Astrocyte (in vitro differentiated cells and primary cell): Measurements from ENCODE around the gene ARL6IP4. TPM values are rescaled to one million over a fixed set of nuclear protein-coding genes. Genes with fewer than 3 reads are reported as not detected.
A peak's percentile ranks its signal among the peaks of the same experiment; 100 is the strongest.

ENCODE experiments used
- DNase-seq: peaks from one replicate; pipeline ENCODE4 v3.0.0-alpha.2; 2010; ENCODE audit warnings: low read depth
- FAIRE-seq: peaks from 2 replicates; lab custom pipeline; 2011; peaks lifted over from hg19 to GRCh38; lab: Jason Lieb, UNC
- H2AFZ ChIP-seq: 2 replicates; pipeline ENCODE4 v1.6.0; 2012; ENCODE audit warnings: low read depth, low read length, inconsistent platforms
- H3K27ac ChIP-seq: 2 replicates; pipeline ENCODE4 v1.5.1; 2011; ENCODE audit warnings: low read depth, low read length, inconsistent platforms
- H3K27me3 ChIP-seq: 2 replicates; pipeline ENCODE4 v1.6.0; 2011; ENCODE audit warnings: low read length, inconsistent platforms; ENCODE audit not compliant: insufficient read depth
- H3K36me3 ChIP-seq: 2 replicates; pipeline ENCODE4 v1.5.1; 2011; ENCODE audit warnings: low read length, inconsistent platforms; ENCODE audit not compliant: insufficient read depth
- H3K4me1 ChIP-seq: 2 replicates; pipeline ENCODE4 v1.5.1; 2011; ENCODE audit warnings: low read length, inconsistent platforms; ENCODE audit not compliant: insufficient read depth
- H3K4me2 ChIP-seq: 2 replicates; pipeline ENCODE4 v1.6.0; 2012; ENCODE audit warnings: low read length, inconsistent platforms
- H3K4me3 ChIP-seq: 2 replicates; pipeline ENCODE4 v1.5.1; 2011; ENCODE audit warnings: low read depth, mild to moderate bottlenecking, low read length, inconsistent platforms; ENCODE audit not compliant: insufficient read depth
- H3K79me2 ChIP-seq: 2 replicates; pipeline ENCODE4 v1.6.0; 2012; ENCODE audit warnings: mild to moderate bottlenecking, low read length, inconsistent platforms; ENCODE audit not compliant: insufficient read depth
- H3K9ac ChIP-seq: 2 replicates; pipeline ENCODE4 v1.6.0; 2012; ENCODE audit warnings: mild to moderate bottlenecking, low read length, inconsistent platforms
- H3K9me3 ChIP-seq: 2 replicates; pipeline ENCODE4 v1.5.1; 2012; ENCODE audit warnings: low read depth, mild to moderate bottlenecking, low read length, inconsistent platforms; ENCODE audit not compliant: insufficient read depth
- H4K20me1 ChIP-seq: 2 replicates; pipeline ENCODE4 v1.6.0; 2012; ENCODE audit warnings: low read length, inconsistent platforms; ENCODE audit not compliant: insufficient read depth
- H3K27ac Mint-ChIP-seq: one replicate; pipeline ENCODE4 v1.8.0; 2021; ENCODE audit warnings: mild to moderate bottlenecking, mixed read lengths; ENCODE audit not compliant: unreplicated experiment
- H3K27me3 Mint-ChIP-seq: one replicate; pipeline ENCODE4 v1.8.0; 2021; ENCODE audit warnings: low read depth, mixed read lengths; ENCODE audit not compliant: unreplicated experiment
- H3K36me3 Mint-ChIP-seq: one replicate; pipeline ENCODE4 v1.8.0; 2021; ENCODE audit warnings: low read depth, mixed read lengths; ENCODE audit not compliant: unreplicated experiment
- H3K4me1 Mint-ChIP-seq: one replicate; pipeline ENCODE4 v1.8.0; 2021; ENCODE audit warnings: low read depth, mixed read lengths; ENCODE audit not compliant: unreplicated experiment
- H3K4me3 Mint-ChIP-seq: one replicate; pipeline ENCODE4 v1.8.0; 2021; ENCODE audit warnings: mild to moderate bottlenecking, moderate library complexity, mixed read lengths; ENCODE audit not compliant: unreplicated experiment
- H3K9me3 Mint-ChIP-seq: one replicate; pipeline ENCODE4 v1.8.0; 2021; ENCODE audit warnings: mild to moderate bottlenecking, mixed read lengths; ENCODE audit not compliant: unreplicated experiment
- CTCF ChIP-seq: IDR thresholded peaks from 2 replicates; pipeline ENCODE4 v1.5.1; 2011; ENCODE audit warnings: low read depth, mild to moderate bottlenecking, inconsistent platforms, low read length, moderate library complexity; ENCODE audit not compliant: insufficient read depth
- EZH2 ChIP-seq: IDR thresholded peaks from 2 replicates; pipeline ENCODE4 v1.6.1; 2012; ENCODE audit warnings: mild to moderate bottlenecking, low read length, inconsistent platforms; ENCODE audit not compliant: insufficient read depth
- total RNA-seq: library from RNA; stranded (reverse); gene quantifications from 2 replicates; pipeline ENCODE4 v1.2.1, GENCODE V29; 2021

Gene ARL6IP4
- total RNA-seq, 1 donor from 2014 or later: 122 TPM

- peak overlapping the region; percentile 83 for H2AFZ ChIP-seq
- Mint-ChIP-seq H3K4me3 (peak overlapping the region; percentile 97), H3K36me3 (no peaks in the 10 kb centered on the region), H3K27ac (peak overlapping the region; percentile 97), H3K4me1 (peaks cover 10% of the 10 kb centered on the region), H3K27me3 (no peaks in the 10 kb centered on the region), H3K9me3 (no peaks in the 10 kb centered on the region)
- H4K20me1 ChIP-seq: no peaks in the 10 kb centered on the region
- TF ChIP-seq EZH2: no peak
- TF ChIP-seq CTCF: no peak
- no peaks in the 10 kb centered on the region for H3K27me3 ChIP-seq
- peaks cover 59% of the 10 kb centered on the region for H3K79me2 ChIP-seq
- peak overlapping the region; percentile 97 for H3K4me2 ChIP-seq
- no peaks in the 10 kb centered on the region for H3K9me3 ChIP-seq
- peaks cover 28% of the 10 kb centered on the region for H3K4me1 ChIP-seq
- H3K36me3 ChIP-seq: no peaks in the 10 kb centered on the region
- peak overlapping the region; percentile 96 for H3K9ac ChIP-seq
- DNase-seq (no peak), FAIRE-seq (no peak)
- H3K4me3 ChIP-seq: peak overlapping the region; percentile 85
- H3K27ac ChIP-seq: peak overlapping the region; percentile 96
Measured at GRCh38 chr12:122975790-122976647, 4.5 kb upstream of the ARL6IP4 start.

GRCh38 chr12:122976648-122976975 is 3.9 kb upstream of the ARL6IP4 start:
- Mint-ChIP-seq H3K4me1 (peaks cover 11% of the 10 kb centered on the region), H3K27ac (no peak overlapping the region), H3K36me3 (no peaks in the 10 kb centered on the region), H3K27me3 (no peaks in the 10 kb centered on the region), H3K4me3 (peak overlapping the region; percentile 97), H3K9me3 (no peaks in the 10 kb centered on the region)
- Histone ChIP-seq H3K36me3 (no peaks in the 10 kb centered on the region), H3K4me2 (peak overlapping the region; percentile 97), H2AFZ (no peak overlapping the region), H3K79me2 (peaks cover 65% of the 10 kb centered on the region), H3K4me3 (peak overlapping the region; percentile 85), H3K9me3 (no peaks in the 10 kb centered on the region), H3K27ac (no peak overlapping the region), H4K20me1 (peaks cover 4% of the 10 kb centered on the region), H3K9ac (peak overlapping the region; percentile 96), H3K27me3 (no peaks in the 10 kb centered on the region), H3K4me1 (peaks cover 30% of the 10 kb centered on the region)
- DNase-seq (no peak), FAIRE-seq (no peak)
- TF ChIP-seq CTCF (no peak), EZH2 (no peak)

- Histone ChIP-seq H3K4me1 (peaks cover 33% of the 10 kb centered on the region), H4K20me1 (peaks cover 8% of the 10 kb centered on the region), H3K9ac (no peak overlapping the region), H3K27ac (no peak overlapping the region), H3K4me3 (no peak overlapping the region), H3K36me3 (no peaks in the 10 kb centered on the region), H3K4me2 (no peak overlapping the region), H2AFZ (no peak overlapping the region), H3K9me3 (no peaks in the 10 kb centered on the region), H3K27me3 (no peaks in the 10 kb centered on the region), H3K79me2 (peaks cover 70% of the 10 kb centered on the region)
- Mint-ChIP-seq H3K9me3 (no peaks in the 10 kb centered on the region), H3K27ac (peak overlapping the region; percentile 47), H3K36me3 (no peaks in the 10 kb centered on the region), H3K4me3 (peak overlapping the region; percentile 20), H3K27me3 (no peaks in the 10 kb centered on the region), H3K4me1 (peaks cover 16% of the 10 kb centered on the region)
- no peak for FAIRE-seq
- TF ChIP-seq EZH2: no peak
- no peak for TF ChIP-seq CTCF
- no peak for DNase-seq
Measured at GRCh38 chr12:122977153-122977552, 3.3 kb upstream of the ARL6IP4 start.
